ENCODE measurements around the gene PLAGL1.

PLAGL1 gene

DNA sequence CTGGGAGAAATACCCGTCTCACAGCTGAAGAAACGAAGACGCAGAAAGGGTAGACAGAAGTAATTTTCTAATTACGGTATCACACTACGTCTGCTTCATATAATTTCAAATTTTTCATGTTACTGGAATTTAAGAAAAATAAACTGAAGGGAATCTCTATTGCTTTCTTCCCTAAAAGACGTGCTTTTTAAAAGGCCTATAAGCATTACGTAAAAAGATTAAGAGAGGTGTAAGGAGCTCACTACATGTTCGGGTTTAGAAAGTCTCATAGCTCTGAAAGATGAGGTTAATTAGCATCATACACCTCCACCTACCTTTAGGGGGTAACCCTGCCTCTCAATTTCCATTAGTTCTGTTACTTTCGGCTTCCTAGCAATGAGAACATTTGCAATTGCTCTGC lies 787 bp upstream of the PLAGL1 start:
- DNase-seq (ENCODE audit: low read depth) = no peak

DNA sequence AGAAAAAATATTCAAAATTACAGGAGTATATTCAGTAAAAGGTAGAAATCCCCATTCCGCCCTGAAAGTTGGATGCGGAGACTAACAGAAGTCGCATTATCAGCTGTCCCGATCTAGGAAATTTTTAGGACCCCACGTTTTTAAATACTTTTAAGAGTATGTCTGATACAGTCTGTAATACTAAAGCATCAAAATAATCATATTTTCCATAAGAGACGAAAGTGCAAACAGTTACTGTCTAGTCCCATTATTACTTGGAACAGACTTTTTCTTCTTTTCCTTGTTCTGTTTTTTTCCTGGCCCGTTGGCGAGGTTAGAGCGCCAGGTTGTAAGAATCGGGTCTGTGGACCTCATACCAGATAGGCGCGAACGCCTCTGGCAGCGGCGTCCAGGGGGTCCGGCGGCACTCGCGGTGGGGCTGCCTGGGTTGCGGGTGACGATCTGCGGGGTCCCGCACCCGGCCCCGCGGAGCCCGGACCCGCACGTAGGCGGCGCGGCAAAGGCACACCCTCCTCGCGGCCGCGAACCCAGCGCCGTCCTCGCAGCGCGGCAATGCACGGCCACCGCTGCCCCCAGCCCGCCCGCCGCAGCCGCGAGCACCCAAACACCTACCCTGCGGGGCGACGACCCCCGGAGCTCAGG lies 460 bp downstream of the PLAGL1 start:
- DNase-seq (ENCODE audit: low read depth) = no peak

DNA sequence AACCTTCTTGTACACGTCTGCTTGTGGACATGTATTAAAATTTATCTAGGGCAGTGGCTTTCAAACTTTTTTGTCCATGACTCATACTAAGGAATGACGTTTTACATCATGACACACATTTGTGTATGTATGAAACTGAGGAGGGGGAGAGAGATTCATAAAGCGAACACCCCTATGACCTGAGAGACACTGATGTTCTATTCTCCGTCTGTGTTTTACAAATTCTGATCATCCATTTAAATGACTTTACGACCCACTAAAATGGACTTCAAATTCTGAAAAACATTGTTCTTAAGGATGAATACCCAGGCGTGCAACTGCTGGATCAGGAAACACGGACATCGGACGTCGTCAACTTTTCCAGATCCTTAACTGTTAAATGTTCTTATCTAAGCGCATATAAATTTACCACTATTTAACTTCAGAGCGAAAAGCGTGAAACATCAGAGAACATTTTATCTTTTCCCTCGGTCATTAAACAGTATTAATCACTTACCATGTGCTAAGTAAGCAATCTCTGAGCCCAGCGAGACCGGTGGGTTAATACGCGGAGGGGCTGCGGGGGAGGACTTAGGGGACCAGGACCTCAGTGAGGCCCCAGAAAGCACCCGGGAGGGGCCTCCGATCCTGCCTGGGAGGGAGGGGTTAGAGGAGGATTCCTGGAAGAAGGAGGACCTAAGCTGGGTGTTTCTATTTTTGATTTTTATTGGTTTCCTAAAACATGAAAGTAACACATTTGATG lies 1.2 kb downstream of the PLAGL1 start:
- no peak for DNase-seq (ENCODE audit: low read depth)

DNA sequence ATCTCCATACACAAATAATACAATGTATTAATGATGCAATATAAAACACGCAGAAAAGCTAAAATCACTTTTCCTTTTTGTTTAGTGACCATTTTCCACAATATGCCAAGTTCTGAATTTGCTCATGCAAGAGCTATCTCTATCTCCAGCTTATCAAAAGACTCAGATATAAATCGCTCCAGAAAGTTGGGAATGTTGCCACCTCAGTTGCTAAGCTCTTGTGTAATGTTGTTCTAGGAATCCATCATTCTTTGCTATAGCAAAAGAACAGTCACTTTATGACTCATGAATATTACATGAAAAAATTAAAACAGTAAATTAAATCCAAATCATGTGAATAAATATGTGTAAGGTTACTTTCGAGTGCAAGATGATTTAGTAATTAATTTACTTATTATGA lies 8.7 kb downstream of the PLAGL1 start:
- DNase-seq (ENCODE audit: low read depth) = no peak

DNA sequence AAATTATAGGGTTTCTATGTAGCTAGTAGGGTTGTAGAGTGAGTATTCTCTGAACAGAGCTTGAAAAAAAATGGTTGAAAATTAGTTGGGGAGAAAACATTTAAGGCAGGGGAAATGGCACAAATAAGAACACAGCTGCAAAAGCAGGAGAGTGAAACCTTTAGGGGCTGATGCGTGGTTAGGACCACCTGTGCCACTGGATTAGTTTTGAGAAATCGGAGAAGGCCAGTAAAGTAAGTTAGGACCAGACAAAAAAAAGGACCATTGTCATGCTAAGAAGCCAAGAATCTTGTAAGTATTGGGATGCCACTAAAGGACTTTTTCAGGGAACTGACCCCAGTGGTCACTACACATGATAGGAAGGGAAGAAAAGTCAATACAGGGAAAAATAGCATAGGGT lies 9.4 kb downstream of the PLAGL1 start:
- DNase-seq (ENCODE audit: low read depth) = no peak

DNA sequence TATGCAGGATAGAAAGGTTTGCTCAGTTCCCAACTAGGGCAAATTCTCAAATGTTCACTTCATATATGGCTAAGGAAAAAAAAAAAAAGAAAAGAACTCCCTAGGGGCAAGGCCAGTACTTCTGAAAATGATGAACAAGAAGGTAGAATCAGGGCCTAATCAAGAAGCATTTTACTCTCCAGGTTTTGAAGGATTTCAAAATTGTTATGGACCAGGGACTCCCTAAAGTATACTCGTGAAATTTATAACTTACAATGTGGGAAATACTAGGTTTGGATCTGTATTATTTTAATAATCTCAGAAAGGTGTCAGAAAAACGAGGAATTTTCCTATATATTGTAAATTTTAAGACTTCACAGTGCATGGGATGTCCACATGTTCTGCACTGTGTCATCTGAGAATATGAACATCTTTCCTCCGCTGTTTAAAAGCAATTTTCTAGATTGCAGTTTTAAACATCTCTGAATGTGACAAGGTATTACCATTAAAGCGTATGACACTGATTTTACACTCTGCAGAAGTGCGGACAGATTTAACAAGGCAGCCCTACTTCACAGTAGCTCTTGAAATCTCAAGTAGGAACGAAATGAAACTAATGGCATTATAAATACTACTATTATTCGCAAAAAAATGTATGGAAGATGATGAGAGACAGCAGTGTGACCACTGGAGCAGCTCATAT lies 14.0 kb downstream of the PLAGL1 start:
- DNase-seq (ENCODE audit: low read depth) = no peak

DNA sequence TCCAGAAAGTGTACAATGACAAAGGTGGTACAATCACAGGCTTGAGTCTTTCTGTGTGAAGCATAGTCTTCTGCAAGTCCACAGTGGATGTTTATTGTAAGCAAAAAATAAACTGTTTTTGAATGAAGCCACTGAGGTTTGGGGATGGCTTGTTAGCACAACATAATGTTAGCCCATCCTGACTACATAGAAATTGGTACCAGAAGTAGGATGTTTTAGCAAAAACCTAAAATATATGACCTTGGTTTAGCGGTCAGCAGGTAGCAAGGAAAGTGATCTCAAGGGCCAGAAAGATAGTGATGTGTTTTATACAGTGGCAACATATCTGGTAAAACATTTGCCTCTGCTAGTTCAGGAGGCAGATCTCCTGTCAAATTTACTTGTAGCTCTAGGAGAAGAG lies 15.8 kb downstream of the PLAGL1 start:
- no peak for DNase-seq (ENCODE audit: low read depth)

DNA sequence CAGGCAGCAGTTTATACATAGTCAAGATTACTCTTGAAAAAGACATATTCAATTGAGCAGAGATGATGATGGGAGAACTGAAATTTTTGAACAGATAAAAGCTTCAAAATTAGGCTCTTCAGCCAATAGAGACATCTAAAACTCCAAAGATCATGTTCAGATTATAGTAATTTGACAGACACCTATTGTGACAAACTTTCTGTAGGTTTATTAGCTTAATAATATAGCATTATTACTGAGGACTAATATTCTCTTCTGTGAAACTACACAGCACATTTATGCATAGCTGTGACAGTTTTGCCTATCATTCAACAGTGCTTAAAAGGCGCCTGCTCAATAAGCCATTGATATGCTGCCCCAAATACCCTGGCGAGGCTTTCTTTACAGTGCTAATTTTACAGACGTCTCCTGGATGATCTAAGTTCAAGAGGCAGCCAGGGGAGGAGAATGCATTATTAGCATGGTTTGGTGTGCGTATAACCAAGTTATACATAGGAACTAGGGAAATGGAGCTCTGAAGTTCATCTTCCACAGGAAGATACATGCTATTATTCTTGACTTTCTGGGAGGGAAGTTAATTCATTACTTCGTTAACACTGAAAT lies 21.5 kb downstream of the PLAGL1 start:
- DNase-seq (ENCODE audit: low read depth) = no peak

DNA sequence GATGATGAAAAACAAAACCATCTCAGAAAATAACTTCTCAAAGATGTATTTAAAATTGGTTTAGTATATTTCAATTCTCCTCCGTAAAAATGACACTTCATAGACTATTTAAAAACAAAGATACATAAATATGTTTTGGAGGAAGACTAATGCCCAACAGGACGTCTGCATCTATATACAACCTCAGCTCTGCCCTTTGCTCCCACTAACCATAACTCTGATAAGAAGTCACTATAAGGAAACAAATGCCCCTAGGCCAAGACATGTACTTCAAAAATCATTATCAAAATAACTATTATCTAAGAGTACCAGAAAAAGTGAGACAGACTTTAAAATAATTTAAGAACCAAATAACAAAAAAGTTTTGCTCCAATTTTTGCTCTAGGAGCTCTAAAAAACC lies 23.4 kb downstream of the PLAGL1 start:
- no peak for DNase-seq (ENCODE audit: low read depth)

DNA sequence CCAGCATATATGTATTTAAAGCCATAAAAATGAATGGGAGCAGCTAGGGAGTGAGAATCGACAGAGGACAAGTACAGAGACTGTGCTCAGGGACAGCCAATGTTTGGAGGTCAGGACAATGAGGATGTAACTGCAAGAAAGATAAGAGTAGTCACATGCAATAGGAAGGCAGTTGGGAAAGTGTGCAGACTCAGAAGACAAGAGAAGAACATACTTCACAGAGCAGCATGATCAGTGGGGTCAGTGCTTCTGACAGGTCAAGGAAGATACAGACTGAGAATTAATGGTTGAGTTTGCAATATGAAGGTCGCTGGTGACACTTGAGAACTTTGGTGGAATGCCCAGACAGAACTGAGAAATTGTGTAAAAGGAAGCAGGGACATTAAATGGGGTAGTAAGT lies 25.1 kb downstream of the PLAGL1 start:
- no peak for DNase-seq (ENCODE audit: low read depth)

DNA sequence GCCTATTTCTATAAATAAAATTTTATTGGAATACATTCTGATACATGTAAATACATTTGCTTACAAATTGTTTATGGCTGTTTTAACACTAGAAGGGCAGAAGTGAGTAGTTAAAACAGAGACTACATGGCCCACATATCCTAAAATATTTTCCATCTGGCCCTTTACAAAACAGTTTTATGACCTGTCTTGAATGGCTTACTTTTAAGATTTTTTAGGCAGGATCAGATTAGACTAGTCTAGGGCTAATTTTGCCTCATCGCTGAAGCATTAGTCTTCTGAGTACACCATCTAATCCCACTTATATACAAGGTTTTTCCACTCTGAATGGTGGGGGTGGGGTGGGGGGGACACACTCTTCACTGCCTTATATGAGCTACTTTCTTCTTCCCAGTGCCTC lies 27.1 kb downstream of the PLAGL1 start:
- DNase-seq (ENCODE audit: low read depth) = no peak

DNA sequence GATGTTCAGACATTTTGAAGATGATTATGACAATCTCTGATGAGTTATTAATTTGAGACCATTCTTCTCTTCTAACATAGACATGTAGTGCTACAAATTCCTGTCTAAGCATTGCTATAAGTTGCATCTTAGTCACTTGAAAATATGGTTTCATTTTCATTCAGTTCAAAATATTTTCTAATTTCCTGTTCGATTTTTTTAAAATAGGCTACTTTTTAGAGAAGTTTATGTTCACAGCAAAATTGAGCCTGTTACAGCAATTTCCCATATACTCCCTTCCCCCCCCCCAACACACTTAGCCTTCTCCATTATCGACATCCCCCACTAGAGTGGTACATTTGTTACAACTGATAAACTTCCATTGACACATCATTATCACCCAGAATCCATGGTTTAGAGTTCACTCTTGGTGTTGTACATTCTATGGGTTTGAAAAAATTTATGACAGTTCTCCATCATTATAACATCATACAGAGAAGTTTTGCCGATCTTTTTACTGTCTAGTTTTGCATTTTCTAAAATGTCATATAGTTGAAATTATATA lies 31.2 kb downstream of the PLAGL1 start:
- DNase-seq (ENCODE audit: low read depth) = no peak

DNA sequence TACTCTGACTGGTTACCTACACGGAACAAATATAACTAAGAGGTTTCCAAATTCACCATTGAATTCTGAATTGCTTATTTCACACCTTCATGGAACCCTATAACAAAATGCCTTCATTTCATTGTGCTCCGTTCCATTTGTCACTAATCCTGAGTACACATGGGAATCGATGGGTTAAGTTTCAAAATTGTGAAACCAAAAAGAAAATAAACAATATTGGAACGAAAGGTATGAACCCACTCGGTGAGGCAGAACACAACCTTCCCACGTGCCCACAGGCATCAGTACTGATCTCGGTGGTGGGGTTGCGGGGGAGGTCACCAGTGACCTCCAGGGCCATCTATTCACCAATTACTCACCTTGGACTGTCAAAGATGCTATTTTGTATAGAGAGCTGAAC lies 34.0 kb downstream of the PLAGL1 start:
- DNase-seq (ENCODE audit: low read depth) = no peak

DNA sequence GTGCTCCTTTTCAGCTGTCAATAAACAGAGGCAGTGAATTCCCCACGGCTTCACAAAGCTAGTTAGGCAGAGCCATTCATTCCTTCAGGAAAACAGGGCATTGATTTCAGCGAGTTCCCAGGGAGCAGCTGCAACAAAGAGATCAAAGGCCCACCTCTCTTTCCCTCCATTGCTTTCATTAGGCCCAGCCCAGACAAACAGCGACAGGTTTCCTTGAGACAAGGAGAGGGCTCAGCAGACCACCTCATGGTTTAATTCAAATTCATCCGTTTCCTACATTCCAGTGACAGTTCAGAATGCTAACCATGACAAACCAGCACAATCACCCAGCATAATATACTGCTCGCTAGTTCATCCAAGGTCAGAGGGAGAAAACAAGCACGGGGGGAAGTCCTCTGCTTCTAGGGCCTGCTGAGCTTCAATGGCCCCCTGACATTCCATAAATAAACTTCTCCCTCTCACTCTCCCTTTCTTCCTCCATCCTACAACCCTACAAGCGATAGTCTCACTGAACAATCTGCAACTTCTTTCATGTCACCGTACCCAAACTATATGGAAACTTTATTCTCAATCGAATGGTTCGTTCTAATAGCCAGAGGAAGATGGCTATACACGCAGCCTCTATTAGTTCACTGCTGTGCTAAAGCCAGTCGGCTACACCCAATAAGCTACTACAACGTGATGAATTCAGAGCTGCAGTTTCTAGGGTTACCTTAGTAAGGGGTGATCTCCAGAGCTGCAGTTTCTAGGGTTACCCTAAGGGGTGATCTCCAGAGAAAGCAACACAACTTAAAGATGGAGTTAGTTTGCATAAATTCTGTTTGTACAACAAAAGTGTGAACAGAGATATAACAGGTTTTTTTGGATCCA lies 34.7 kb downstream of the PLAGL1 start:
- DNase-seq (ENCODE audit: low read depth) = no peak

DNA sequence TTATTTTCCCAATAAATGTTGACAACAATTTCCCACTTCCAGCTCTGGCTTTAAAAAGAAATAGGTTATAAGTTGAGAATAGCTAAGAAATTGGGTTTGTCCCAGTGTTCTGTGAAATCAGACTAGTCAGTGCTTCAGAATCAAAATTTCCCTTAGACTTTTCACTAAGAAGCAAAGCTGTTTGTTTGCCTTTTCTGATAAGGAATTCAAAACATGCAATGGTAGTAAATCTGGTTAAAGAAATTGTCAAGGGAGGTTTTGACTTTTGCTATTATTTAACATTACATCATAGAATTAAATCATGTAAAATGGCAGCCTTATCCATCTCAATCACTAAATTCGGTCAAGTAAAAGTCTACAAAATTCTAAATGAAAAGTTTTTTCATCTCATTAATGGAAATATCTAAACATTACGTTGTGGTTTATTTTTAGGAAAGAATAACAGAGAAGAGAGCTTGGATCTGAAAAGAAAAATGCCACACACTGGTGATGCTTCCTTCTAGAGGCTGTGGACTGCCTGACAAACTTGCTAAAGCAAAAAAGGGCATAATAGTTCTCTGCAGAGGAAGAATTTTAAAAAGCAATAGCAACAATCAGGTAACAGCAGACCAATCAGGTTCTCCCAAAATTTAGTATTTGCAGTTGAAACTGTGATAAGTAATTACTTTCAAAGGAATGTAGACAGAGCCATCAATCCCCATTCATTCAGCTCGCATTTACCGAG lies 36.4 kb downstream of the PLAGL1 start:
- no peak for DNase-seq (ENCODE audit: low read depth)

DNA sequence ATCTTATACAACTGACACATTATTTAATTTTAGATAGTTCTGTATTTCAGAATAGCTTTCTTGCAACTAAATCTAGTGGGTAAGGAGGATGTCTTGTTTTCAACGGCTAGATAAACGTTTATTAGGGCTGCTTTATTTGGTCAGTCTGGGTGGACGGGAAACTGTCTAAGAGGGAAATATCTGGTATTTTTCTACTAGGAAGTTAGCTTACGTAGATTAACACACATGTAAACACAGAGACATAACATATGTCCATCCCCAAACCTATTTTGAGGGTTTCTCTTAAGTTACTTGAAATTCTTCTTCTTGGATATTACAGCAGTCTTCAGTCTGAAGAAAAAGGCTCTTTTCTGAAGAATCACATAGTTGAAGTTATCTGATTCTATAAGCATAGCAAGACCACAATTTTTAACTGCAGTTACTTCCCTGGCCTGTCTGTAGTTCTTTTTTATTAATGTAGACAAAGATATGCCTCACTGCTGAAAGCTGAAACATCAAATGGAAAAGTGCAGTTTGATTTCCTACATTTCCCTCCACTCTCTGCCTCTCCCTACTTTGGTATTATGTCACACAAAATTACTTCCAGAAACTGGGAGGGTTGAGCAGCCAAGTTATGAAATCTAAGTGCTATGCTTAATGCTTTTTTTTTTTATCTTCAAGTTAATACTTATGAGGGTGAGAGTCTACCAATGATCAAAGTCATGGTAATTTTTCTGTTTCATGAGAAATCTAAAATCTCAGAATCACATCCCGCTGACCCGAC lies 37.4 kb downstream of the PLAGL1 start:
- no peak for DNase-seq (ENCODE audit: low read depth)

DNA sequence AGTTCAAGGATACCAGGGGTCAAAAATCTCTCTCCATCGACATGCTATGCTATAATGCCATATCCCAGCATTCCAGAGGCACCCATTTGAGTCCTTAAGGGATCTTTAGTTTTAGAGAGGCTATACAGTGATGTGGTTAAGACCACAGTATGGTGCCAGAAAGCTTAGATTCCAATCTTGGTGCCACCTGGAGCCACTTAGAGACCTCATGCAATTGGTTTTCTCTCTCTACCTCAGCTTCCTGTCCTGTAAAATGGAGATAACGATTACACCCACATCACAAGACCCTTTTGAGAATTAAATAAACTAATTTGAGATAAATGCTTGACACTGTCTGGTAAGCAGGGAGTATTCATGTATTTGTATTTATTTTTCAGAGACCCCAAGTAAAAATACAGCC lies 39.0 kb downstream of the PLAGL1 start:
- no peak for DNase-seq (ENCODE audit: low read depth)

DNA sequence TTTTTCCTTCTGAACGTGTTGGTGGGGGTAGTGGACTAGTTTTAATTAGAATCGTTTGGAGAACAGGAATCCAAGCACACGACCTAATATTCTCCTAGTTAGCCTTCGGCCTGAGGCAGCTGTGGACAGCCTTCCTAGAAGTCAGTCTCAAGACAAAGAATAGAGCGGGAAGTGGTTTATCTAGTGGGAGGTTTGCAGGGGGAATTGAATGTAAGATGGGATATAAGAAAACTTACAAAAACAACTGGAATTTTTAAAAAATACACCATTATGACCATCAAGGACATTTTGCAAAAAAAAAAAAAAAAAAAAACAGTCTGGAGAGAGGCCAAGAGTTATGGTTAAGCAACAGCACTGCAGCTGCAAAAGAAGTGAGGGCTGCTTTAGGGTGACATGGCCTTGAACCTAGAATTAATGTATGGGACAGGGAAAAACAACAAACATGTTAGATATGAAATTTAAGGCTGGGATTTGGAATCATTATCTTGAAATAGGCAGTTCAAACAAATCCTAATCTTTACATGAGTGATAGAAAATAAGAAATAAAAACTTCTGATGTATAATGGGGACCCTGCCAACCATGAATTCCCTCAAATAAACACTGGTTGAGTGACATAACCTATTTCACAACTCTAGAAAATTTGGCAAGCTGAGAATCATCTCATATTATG lies 40.2 kb downstream of the PLAGL1 start:
- DNase-seq (ENCODE audit: low read depth) = no peak

DNA sequence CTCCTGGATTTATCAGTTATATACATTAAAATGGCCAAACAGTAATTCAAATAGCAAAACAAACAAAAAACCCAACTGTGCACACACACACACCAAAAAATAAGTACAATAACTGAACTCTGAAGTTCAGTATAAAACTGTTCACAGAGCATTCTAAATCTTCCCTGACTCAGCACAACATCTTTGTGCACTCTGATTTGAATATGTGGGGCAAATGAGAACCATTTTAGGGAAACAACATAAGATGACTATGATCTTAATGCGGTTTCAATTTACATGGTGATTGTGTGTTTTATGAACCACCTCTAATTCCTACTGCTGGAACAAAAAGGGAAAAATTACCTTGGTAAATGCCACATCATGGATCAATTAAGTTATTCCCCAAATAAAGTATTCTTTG lies 41.7 kb downstream of the PLAGL1 start:
- no peak for DNase-seq (ENCODE audit: low read depth)
